ACC112 (cell line): ENCODE data around the gene ZBTB26.

Source experiments
- H2AFZ ChIP-seq: fragments of 200-600 bp; sonication (generic); one replicate; pipeline ENCODE4 v1.6.0; 2017; ENCODE audit warnings: antibody characterized with exemption, low read length; ENCODE audit not compliant: unreplicated experiment
- H3K27ac ChIP-seq: fragments of 200-600 bp; sonication (generic); 2 replicates; pipeline ENCODE4 v1.5.1; 2014; ENCODE audit warnings: low read depth, mild to moderate bottlenecking, antibody characterized with exemption, low read length, moderate library complexity
- H3K27me3 ChIP-seq: fragments of 200-600 bp; sonication (generic); 2 replicates; pipeline ENCODE4 v1.6.1; 2014; ENCODE audit warnings: mild to moderate bottlenecking, antibody characterized with exemption, low read length, moderate library complexity, mixed read lengths; ENCODE audit not compliant: insufficient read depth
- H3K36me3 ChIP-seq: fragments of 200-600 bp; sonication (generic); 2 replicates; pipeline ENCODE4 v1.6.1; 2016; ENCODE audit warnings: mild to moderate bottlenecking, antibody characterized with exemption, low read length, moderate library complexity, mixed read lengths; ENCODE audit not compliant: insufficient read depth
- H3K4me1 ChIP-seq: fragments of 200-600 bp; sonication (generic); one replicate; pipeline ENCODE4 v1.6.1; 2016; ENCODE audit warnings: low read length, mixed read lengths; ENCODE audit not compliant: insufficient read depth, unreplicated experiment, control insufficient read depth
- H3K4me3 ChIP-seq: fragments of 200-600 bp; sonication (generic); 2 replicates; pipeline ENCODE4 v1.5.1; 2014; ENCODE audit warnings: mild to moderate bottlenecking, low read depth, low read length
- H3K79me2 ChIP-seq: fragments of 200-600 bp; sonication (generic); one replicate; pipeline ENCODE4 v1.6.0; 2016; ENCODE audit warnings: low read length; ENCODE audit not compliant: control insufficient read depth, unreplicated experiment, insufficient read depth

ZBTB26 gene

DNA sequence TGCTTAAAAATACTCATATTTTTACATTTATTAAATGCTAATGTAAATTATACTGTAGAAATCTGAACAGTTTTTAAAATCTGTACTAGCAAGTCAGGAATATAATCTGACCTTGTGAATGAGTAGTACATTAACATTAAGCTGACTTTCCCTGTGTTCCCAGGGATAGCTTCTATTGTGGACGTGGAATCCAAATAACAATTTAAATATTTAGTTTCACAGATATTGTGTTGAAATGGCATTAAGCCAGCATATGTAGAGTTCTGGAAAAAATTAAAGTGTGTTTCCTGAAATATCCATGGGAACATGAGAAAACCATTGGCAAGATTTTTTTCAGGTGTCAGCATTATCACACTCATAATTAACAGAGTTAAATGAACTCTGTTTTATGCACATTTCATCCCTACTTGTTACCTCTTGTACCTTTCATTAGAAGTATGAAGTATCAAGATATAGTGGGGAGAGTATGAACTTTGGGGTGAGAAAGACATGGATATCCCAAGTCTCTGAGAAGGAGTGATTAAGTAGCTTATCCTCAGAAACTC, 15.2 kb upstream of the ZBTB26 start:
- H3K27ac ChIP-seq, result no peak overlapping the region
- H3K4me1 ChIP-seq, result peaks cover 16% of the 10 kb centered on the region
- H3K79me2 ChIP-seq, result peaks cover 90% of the 10 kb centered on the region
- H2AFZ ChIP-seq, result no peak overlapping the region
- no peaks in the 10 kb centered on the region for H3K27me3 ChIP-seq
- H3K36me3 ChIP-seq, result no peaks in the 10 kb centered on the region
- H3K4me3 ChIP-seq, result no peak overlapping the region

DNA sequence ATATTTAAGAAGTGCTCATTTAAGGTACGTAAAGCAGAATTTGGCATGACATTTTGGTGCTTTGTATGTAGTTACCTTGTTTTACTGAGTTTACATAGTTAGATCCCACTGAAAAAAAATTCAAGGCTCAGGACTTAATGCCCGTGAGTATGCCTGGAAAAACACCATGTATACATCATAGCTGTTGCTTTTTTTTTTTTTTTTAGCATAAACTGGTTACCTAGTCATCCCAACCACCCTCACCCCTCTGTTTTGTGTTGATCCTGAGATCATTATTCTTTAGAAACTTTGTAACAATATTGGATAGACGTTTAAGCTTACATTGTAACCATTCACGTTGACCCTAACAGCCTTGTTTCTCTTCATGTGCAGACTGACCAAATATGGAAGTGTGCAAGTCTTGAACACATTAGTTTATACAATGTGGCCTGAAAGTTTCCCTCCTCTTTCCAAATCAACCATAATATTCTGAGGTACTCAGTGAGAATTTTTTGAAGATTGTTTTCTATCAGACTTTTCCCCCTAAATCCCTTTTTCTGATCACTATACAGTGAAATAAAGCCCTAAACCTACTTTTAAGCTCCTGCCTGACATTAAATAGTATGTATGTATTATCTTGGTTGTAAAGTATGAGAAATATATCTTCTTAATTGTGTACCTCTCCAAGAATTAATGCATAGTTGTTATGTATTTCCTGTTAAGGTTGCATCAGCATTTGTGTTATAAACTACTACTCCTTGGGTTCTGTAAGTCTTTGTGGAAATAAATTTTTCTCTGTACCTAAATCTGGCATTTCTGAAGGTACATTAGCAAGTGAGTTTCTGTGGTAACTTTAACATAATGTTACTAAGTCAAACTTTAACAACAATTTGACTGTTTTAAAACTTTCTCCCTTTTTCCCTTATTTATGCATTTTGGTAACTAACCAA, 13.9 kb upstream of the ZBTB26 start:
- Histone ChIP-seq H3K79me2 (peaks cover 84% of the 10 kb centered on the region), H3K27me3 (no peaks in the 10 kb centered on the region), H2AFZ (no peak overlapping the region), H3K36me3 (no peaks in the 10 kb centered on the region), H3K4me3 (no peak overlapping the region), H3K27ac (no peak overlapping the region), H3K4me1 (peaks cover 19% of the 10 kb centered on the region)

DNA sequence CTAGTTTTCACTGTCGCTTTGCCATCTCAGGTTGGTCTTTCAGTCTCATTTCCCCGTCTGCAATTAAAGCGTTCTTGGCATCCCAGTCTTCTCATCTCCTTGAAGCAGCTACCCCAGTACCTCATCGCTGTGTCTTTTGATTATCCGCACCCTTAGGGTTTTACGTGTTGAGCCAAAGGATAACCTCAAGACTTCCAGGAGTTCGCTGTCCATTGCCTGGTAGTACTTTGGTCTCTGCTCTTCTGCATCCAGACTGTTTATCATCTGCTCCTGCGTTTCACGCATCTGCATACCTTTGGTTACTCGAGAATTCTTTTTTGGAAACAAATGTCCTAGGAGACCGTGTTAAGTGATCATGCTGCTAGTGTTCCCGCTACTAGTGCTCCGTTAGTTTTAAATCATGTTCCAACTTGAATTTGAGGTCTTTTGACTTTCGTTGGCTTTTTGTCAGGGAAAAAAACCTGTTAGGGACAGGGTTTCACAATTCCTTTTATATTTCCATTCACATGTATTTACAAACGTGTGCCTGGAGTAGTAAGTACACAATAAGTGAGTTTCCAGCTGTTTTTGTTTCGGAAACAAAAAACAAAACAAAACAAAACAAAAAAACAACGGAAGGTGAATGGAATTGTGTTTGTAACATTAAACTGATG, 10.4 kb upstream of the ZBTB26 start:
- peaks cover 13% of the 10 kb centered on the region for H3K36me3 ChIP-seq
- H3K27ac ChIP-seq, result peak overlapping the region; percentile 71; the same call in 1 of the 2 replicates
- peak overlapping the region; percentile 78 for H2AFZ ChIP-seq
- no peaks in the 10 kb centered on the region for H3K27me3 ChIP-seq
- H3K4me1 ChIP-seq, result peaks cover 22% of the 10 kb centered on the region
- H3K79me2 ChIP-seq, result peaks cover 55% of the 10 kb centered on the region
- peak overlapping the region; percentile 96 for H3K4me3 ChIP-seq

DNA sequence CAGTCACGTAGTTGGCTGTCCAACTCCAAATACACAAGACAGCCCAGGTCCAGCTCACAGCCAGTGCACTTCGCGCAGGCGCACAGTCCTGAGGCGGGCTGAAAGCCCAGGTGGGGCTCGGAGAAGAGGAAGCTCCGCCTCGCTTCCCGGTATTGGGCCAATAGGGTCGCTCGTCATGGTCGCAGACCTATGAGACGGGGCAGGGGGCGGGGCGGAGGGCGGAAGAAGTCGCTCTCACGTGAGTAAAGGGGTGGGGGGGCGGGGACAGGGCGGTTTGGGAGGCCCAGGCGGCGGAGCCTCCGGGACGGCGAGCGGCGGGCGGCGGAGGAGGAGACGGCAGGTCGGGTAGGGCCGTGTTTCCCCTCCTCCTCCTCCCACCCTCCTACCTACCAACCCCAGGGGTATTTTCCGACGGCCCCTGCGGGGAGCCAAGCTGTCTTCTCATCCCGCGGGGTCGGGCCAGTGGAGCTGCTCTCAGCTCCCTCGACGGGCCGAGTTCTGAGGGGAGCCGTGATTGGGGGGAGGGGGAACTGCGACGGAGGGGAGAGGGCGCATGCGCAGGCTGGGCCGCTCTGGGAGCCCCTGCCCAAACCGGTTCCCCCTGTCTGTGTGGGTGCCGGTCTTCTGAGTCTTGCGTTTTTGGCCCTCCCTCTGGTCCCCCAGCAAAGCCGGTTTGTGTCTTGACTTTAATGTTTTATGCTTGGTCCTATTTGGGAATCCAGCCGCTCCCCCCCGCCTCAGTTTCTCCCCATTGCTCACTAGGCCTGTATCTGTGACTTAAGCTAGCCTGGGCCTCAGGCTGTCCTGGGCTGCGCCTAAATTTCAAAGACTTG, 9.7 kb upstream of the ZBTB26 start, which contains the start of gene RABGAP1:
Gene RABGAP1, plus strand, starts transcription at position 272 of the 833 bp plus-strand sequence. CDS start 16,040 bp downstream, outside the sequence.
- Histone ChIP-seq H3K27ac (peak within 1 kb of the TSS; percentile 71), H3K27me3 (no peaks in the 10 kb centered on the region), H3K36me3 (peaks cover 20% of the 10 kb centered on the region), H3K79me2 (peaks cover 51% of the 10 kb centered on the region), H3K4me3 (peak within 1 kb of the TSS; percentile 96), H2AFZ (peak within 1 kb of the TSS; percentile 78), H3K4me1 (peaks cover 22% of the 10 kb centered on the region)

DNA sequence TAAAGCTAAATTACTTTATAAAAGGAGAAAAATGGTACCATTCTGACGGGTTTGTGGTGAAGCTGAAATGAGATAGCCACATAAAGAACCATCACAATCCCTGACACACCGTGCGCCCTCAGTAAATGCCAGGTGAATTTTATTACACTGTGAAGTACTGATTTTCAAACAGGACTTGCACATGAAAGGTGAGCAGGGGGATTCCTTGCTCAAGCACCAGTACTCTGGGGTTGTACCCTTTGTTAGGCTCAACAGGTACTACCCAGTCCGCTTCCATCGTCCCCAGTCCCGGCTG, 9.1 kb upstream of the ZBTB26 start:
- H3K4me3 ChIP-seq, result peak overlapping the region; percentile 54
- H3K79me2 ChIP-seq, result peaks cover 51% of the 10 kb centered on the region
- peak overlapping the region; percentile 59 for H2AFZ ChIP-seq
- H3K27me3 ChIP-seq, result no peaks in the 10 kb centered on the region
- peaks cover 20% of the 10 kb centered on the region for H3K36me3 ChIP-seq
- H3K4me1 ChIP-seq, result peaks cover 19% of the 10 kb centered on the region
- H3K27ac ChIP-seq, result no peak overlapping the region

DNA sequence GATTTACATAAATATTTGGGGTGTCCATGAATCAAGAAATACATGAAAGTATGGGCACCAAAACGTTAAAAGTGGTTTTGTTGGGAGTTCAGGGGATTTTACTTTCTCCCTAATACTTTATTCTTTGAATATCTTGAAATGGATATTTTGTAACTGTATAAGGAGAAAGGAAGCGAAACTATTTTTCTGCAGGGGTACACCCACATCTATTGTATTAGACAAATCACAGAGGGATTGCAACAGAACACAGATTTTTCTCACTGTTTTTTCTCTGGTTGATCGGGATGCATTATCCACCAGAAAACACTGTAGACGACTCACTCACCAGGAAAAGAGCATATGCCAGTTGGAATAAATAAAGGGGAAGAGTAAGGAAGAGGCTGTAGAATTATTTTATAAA, 8.3 kb upstream of the ZBTB26 start:
- Histone ChIP-seq H3K27ac (no peak overlapping the region), H3K79me2 (peaks cover 51% of the 10 kb centered on the region)

DNA sequence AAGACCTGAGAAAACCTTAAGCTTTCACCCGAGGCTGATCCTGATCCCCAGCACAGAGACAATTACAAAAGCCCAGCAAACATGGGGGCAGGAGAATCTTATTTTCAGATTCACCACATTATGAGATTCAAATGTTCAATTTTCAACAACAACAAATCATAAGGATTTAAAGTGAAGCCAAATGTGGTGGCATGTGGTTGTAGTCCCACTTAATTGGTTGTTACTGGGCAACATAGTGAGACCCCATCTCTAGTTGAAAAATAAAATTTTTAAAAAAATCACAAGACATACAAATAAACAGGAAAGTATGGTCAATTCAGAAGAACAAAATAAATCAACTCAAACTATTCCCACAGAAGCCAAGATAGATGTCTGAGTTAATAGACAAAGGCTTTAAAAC, 5.6 kb upstream of the ZBTB26 start:
- H3K4me3 ChIP-seq, result no peak overlapping the region
- H3K79me2 ChIP-seq, result peaks cover 47% of the 10 kb centered on the region
- no peak overlapping the region for H3K27ac ChIP-seq
- no peaks in the 10 kb centered on the region for H3K27me3 ChIP-seq
- H3K36me3 ChIP-seq, result peaks cover 20% of the 10 kb centered on the region
- no peak overlapping the region for H2AFZ ChIP-seq
- peaks cover 11% of the 10 kb centered on the region for H3K4me1 ChIP-seq

More for the DNA sequence above, 8.3 kb upstream of the ZBTB26 start:
- Histone ChIP-seq H3K4me3 (no peak overlapping the region), H3K27me3 (no peaks in the 10 kb centered on the region), H2AFZ (no peak overlapping the region), H3K36me3 (peaks cover 20% of the 10 kb centered on the region), H3K4me1 (peaks cover 15% of the 10 kb centered on the region)

DNA sequence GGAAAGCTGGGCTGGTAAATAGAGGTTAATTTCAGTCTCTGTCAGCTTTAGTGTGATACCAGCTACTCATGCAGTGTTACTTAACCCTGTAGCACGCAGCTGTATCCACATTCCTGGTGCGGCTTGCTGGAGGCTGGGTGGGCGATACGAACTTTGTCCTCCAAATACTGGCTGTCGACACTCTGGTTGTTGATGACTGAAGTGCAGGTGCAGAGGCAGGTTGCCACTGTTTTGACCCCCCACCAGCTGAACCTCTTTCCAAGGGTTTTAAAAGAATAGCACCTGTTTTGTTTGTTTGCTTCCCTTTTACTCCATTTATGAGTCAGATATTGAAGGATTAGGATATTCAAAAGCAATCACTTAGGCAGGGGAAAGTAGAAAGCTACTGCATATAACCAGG, 5.2 kb upstream of the ZBTB26 start:
- Histone ChIP-seq H3K79me2 (peaks cover 47% of the 10 kb centered on the region), H3K36me3 (peaks cover 20% of the 10 kb centered on the region), H3K27ac (no peak overlapping the region), H3K4me3 (no peak overlapping the region), H2AFZ (no peak overlapping the region), H3K4me1 (peaks cover 9% of the 10 kb centered on the region), H3K27me3 (no peaks in the 10 kb centered on the region)

DNA sequence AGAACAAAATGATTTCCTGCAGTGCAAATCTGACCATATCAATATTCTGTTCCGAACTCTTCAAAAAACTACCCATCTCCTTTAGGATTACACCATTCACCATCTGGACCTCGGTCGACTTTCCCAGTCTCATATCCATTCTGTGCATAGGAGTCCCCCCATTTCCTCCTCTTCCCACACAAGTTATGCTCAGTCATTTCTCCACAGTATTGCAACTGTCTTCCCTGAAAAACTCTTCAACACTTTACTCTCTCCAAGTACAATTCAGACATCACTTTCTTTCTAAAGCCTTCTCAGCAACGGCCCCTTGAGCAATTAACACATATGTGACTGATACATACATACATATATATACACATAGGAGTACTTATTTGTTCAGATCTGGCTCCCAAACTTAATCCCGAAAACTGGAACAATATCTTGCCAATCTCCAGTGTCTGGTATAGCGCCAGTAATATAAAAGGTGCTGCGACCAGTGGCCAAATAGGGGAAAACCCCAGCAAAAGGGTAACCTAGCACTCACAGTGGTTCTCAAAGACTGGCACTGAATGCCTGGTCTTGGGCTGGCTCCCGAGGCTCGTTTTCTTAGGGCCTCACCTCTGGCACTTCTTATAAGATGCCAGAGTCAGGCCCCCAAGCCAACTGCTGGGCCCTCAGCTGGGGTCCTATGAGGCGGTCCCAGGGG, 629 bp downstream of the ZBTB26 start:
- Histone ChIP-seq H3K36me3 (no peaks in the 10 kb centered on the region; the same call in 1 of the 2 replicates), H2AFZ (peak overlapping the region; percentile 69), H3K79me2 (peaks cover 62% of the 10 kb centered on the region)

More for the DNA sequence above, 629 bp downstream of the ZBTB26 start:
- no peaks in the 10 kb centered on the region for H3K27me3 ChIP-seq
- H3K4me1 ChIP-seq, result peaks cover 9% of the 10 kb centered on the region
- H3K4me3 ChIP-seq, result peak overlapping the region; percentile 98
- peak overlapping the region; percentile 55 for H3K27ac ChIP-seq
